ENCODE measurements around the gene POU3F1.

The POU3F1 gene

DNA sequence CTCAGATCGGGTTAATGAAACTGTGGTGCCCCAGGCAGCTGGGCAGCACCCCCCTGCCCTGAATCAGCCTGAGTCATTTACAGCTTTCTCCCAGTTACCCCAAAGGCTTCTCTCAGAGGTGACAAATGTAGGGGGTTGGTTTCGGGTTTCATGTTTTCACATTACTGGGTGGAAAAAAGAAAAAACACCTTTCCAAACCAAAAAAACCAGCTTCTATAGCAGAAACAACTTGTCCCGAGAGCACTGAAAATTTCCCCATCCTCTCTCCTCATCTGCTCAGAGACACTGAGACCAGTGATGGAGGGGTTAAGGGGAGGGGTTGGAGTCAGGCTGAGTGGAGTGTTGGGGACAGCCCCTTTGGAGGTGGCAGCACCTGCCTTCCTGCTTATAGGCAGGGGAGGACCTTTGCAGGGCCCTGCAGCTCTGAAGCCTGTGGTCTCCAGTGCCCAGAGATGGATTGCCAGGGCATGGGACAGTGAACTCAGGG is 18.4 kb downstream of the POU3F1 start:
- H3K9me3 ChIP-seq (ENCODE audit: insufficient read depth, low read length), result no peaks in the 10 kb centered on the region
- H4K20me1 ChIP-seq (ENCODE audit: low read depth, low read length), result no peaks in the 10 kb centered on the region; the same call in 1 of the 2 replicates
- no peak overlapping the region for H3K4me3 ChIP-seq (ENCODE audit: insufficient read depth, low read length, poor library complexity, severe bottlenecking)
- H3K9ac ChIP-seq (ENCODE audit: low read length), result no peak overlapping the region
- TF ChIP-seq EZH2phosphoT487 (conservative IDR thresholded peaks at IDR 0.05; ENCODE audit: low read length), result no peak
- TF ChIP-seq, protein P1, sequence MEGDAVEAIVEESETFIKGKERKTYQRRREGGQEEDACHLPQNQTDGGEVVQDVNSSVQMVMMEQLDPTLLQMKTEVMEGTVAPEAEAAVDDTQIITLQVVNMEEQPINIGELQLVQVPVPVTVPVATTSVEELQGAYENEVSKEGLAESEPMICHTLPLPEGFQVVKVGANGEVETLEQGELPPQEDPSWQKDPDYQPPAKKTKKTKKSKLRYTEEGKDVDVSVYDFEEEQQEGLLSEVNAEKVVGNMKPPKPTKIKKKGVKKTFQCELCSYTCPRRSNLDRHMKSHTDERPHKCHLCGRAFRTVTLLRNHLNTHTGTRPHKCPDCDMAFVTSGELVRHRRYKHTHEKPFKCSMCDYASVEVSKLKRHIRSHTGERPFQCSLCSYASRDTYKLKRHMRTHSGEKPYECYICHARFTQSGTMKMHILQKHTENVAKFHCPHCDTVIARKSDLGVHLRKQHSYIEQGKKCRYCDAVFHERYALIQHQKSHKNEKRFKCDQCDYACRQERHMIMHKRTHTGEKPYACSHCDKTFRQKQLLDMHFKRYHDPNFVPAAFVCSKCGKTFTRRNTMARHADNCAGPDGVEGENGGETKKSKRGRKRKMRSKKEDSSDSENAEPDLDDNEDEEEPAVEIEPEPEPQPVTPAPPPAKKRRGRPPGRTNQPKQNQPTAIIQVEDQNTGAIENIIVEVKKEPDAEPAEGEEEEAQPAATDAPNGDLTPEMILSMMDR (IDR thresholded peaks at IDR 0.05; ENCODE audit: insufficient read depth, low read length, poor library complexity, severe bottlenecking), result no peak
- peaks cover 5% of the 10 kb centered on the region for H3K36me3 ChIP-seq (ENCODE audit: low read length)
- no peaks in the 10 kb centered on the region for H3K9me2 ChIP-seq (replicated peaks; ENCODE audit: insufficient read depth, low read length)
- H3K79me2 ChIP-seq (ENCODE audit: insufficient read depth, low read length), result no peaks in the 10 kb centered on the region
- no peak overlapping the region for H2AFZ ChIP-seq (ENCODE audit: low read depth, low read length, severe bottlenecking)
- no peak overlapping the region for H3K27ac ChIP-seq (ENCODE audit: low read depth, low read length)
- no peaks in the 10 kb centered on the region for H3F3A ChIP-seq (ENCODE audit: insufficient read depth)
- H3K27me3 ChIP-seq (ENCODE audit: low read length), result no peaks in the 10 kb centered on the region
- no peak overlapping the region for H3K4me2 ChIP-seq (ENCODE audit: low read depth, low read length, poor library complexity, severe bottlenecking)

DNA sequence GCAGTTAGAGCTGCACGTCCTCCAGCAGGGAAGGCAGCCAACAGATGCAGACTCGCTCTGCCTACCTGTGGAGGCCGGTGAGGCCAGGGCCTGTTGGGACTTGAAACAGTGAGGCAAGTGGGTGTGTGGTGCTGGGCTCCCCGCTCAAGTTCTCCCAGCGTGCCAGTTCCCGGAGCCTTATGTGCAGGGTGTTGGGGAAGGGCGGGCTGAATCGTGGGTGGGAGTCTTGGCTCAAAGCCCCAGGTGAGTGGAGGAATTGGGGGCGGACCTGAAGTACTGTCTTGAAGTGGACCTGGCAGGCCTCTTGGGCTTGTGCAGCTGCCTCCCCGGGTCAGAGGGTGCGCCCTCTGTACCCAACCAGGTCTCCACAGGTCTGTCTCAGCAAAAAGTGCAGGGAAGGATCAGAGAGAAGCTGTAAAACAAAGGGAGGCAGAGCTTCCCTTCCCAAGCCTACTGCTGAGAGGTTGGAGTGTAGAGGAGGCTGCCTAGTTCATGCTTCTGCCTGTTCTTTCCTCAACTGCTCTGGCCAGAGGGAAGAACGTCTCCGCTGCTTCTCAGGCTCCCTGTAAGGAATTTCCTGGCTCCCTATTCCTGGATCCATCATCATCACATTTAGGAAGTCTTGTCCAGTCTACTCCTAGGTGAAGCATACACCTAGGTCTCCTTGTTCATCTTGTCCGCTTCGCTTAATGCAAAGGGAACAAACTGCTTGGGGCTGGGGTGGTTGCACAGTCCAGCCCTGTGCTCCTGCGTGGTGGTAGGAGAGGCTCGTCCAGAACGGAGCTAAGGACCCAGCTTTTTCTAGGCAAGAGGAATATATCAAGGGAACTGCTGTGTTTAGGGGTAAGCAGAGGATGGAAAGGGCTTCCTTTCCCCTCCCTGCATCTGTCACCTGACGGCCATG is 19.1 kb downstream of the POU3F1 start:
- Histone ChIP-seq H3K4me2 (ENCODE audit: low read depth, low read length, poor library complexity, severe bottlenecking) (no peak overlapping the region), H3K36me3 (ENCODE audit: low read length) (peaks cover 8% of the 10 kb centered on the region), H3F3A (ENCODE audit: insufficient read depth) (no peaks in the 10 kb centered on the region), H3K27ac (ENCODE audit: low read depth, low read length) (no peak overlapping the region), H4K20me1 (ENCODE audit: low read depth, low read length) (no peaks in the 10 kb centered on the region; the same call in 1 of the 2 replicates), H2AFZ (ENCODE audit: low read depth, low read length, severe bottlenecking) (no peak overlapping the region), H3K79me2 (ENCODE audit: insufficient read depth, low read length) (no peaks in the 10 kb centered on the region), H3K9ac (ENCODE audit: low read length) (no peak overlapping the region), H3K9me2 (replicated peaks; ENCODE audit: insufficient read depth, low read length) (no peaks in the 10 kb centered on the region), H3K4me3 (ENCODE audit: insufficient read depth, low read length, poor library complexity, severe bottlenecking) (no peak overlapping the region), H3K27me3 (ENCODE audit: low read length) (no peaks in the 10 kb centered on the region), H3K9me3 (ENCODE audit: insufficient read depth, low read length) (no peaks in the 10 kb centered on the region)
- no peak for TF ChIP-seq EZH2phosphoT487 (conservative IDR thresholded peaks at IDR 0.05; ENCODE audit: low read length)
- TF ChIP-seq, protein P1 (IDR thresholded peaks at IDR 0.05; ENCODE audit: insufficient read depth, low read length, poor library complexity, severe bottlenecking), result no peak

DNA sequence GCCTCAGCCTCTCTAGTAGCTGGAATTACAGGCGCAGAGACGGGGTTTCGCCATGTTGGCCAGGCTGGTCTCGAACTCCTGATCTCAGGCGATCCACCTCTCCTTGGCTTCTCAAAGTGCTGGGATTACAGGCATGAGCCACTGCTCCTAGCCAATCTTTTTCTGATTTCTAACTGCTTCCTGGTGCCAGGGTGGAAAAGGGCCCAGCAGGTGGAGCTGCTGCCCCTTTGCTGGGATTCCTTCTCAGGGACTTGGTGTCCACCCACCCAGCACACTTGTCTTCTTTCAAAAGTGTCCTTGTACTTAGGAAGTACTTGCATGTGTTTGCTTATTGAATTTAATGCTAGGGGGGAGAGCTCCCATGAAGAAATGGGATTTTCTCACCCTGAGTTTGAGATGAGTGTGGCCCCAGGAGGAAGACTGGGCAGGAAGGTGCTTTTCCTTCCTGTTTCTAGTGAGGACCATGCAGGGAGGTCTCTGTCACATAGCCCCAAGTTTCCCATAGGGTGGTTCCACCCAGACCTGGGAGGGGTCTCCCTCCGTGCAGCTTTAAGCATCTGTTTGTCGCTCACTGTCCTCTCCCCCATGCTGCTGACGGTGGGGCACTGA is 19.9 kb downstream of the POU3F1 start:
- no peak overlapping the region for H3K27ac ChIP-seq (ENCODE audit: low read depth, low read length)

More for the DNA sequence above, 19.9 kb downstream of the POU3F1 start:
- H3K9ac ChIP-seq (ENCODE audit: low read length), result no peak overlapping the region
- H4K20me1 ChIP-seq (ENCODE audit: low read depth, low read length), result no peaks in the 10 kb centered on the region; the same call in 1 of the 2 replicates
- H3K79me2 ChIP-seq (ENCODE audit: insufficient read depth, low read length), result no peaks in the 10 kb centered on the region
- H3K4me2 ChIP-seq (ENCODE audit: low read depth, low read length, poor library complexity, severe bottlenecking), result no peak overlapping the region
- no peaks in the 10 kb centered on the region for H3F3A ChIP-seq (ENCODE audit: insufficient read depth)
- H3K4me3 ChIP-seq (ENCODE audit: insufficient read depth, low read length, poor library complexity, severe bottlenecking), result no peak overlapping the region
- H3K27me3 ChIP-seq (ENCODE audit: low read length), result no peaks in the 10 kb centered on the region
- H3K36me3 ChIP-seq (ENCODE audit: low read length), result peaks cover 14% of the 10 kb centered on the region
- H3K9me2 ChIP-seq (replicated peaks; ENCODE audit: insufficient read depth, low read length), result no peaks in the 10 kb centered on the region
- TF ChIP-seq EZH2phosphoT487 (conservative IDR thresholded peaks at IDR 0.05; ENCODE audit: low read length), result no peak
- TF ChIP-seq, protein P1 (IDR thresholded peaks at IDR 0.05; ENCODE audit: insufficient read depth, low read length, poor library complexity, severe bottlenecking), result no peak
- no peaks in the 10 kb centered on the region for H3K9me3 ChIP-seq (ENCODE audit: insufficient read depth, low read length)
- H2AFZ ChIP-seq (ENCODE audit: low read depth, low read length, severe bottlenecking), result no peak overlapping the region

Measured in SU-DHL-6 (cell line).